ENCODE results near the gene ALPG.
"Not testable (repeated sequence)": the region's sequence is repeated elsewhere in the genome, so short reads cannot be mapped to it uniquely, and the experiment has no call there.

ALPG gene

GRCh38 chr2:232365621-232366321, 40.9 kb upstream of the ALPG start:
- ChIA-PET POLR2A (no interaction called here), CTCF (interaction anchor here (0.7 to 1.3 kb wide), 6 partner anchors 8 to 445 kb away, joined by 3 to 4 read pairs (median 3); no protein-coding TSS in a partner anchor)
- DNase-seq (ENCODE audit: low read depth, low spot score), result no peak
- H3K4me3 ChIP-seq (ENCODE audit: low read depth, low read length), result no peak overlapping the region
- TF ChIP-seq CTCF (IDR thresholded peaks at IDR 0.05; ENCODE audit: insufficient read depth, low read length, missing control alignments), result peak; percentile 52

- DNase-seq (ENCODE audit: low read depth, low spot score); POLR2A ChIA-PET; H3K4me3 ChIP-seq (ENCODE audit: low read depth, low read length): not testable (repeated sequence)
- CTCF ChIA-PET, result interaction anchor here (0.9 to 1.2 kb wide), 3 partner anchors 7 to 17 kb away, joined by 3 read pairs; no protein-coding TSS in a partner anchor
Measured at GRCh38 chr2:232366461-232366860, 40.2 kb upstream of the ALPG start.

GRCh38 chr2:232367016-232367415, 39.6 kb upstream of the ALPG start:
- no peak for TF ChIP-seq CTCF (IDR thresholded peaks at IDR 0.05; ENCODE audit: insufficient read depth, low read length, missing control alignments)
- H3K4me3 ChIP-seq (ENCODE audit: low read depth, low read length), result no peak overlapping the region
- POLR2A ChIA-PET, result no interaction called here
- CTCF ChIA-PET, result interaction anchor here (0.8 to 0.9 kb wide), 2 partner anchors 17 to 24 kb away, joined by 3 read pairs; no protein-coding TSS in a partner anchor
- DNase-seq (ENCODE audit: low read depth, low spot score), result no peak

- CTCF ChIA-PET, result interaction anchor here (0.8 kb wide), 2 partner anchors 24 to 443 kb away, joined by 3 read pairs; no protein-coding TSS in a partner anchor
- no peak overlapping the region for H3K4me3 ChIP-seq (ENCODE audit: low read depth, low read length)
- no peak for TF ChIP-seq CTCF (IDR thresholded peaks at IDR 0.05; ENCODE audit: insufficient read depth, low read length, missing control alignments)
- POLR2A ChIA-PET, result no interaction called here
- no peak for DNase-seq (ENCODE audit: low read depth, low spot score)
Measured at GRCh38 chr2:232367591-232368233, 38.9 kb upstream of the ALPG start.

GRCh38 chr2:232368311-232368731, 38.3 kb upstream of the ALPG start:
- no peak overlapping the region for H3K4me3 ChIP-seq (ENCODE audit: low read depth, low read length)
- DNase-seq (ENCODE audit: low read depth, low spot score), result no peak
- ChIA-PET POLR2A (no interaction called here), CTCF (interaction anchor here (0.8 to 0.9 kb wide), 2 partner anchors 444 to 467 kb away, joined by 3 read pairs; no protein-coding TSS in a partner anchor)
- TF ChIP-seq CTCF (IDR thresholded peaks at IDR 0.05; ENCODE audit: insufficient read depth, low read length, missing control alignments), result no peak

- no peak for TF ChIP-seq CTCF (IDR thresholded peaks at IDR 0.05; ENCODE audit: insufficient read depth, low read length, missing control alignments)
- no peak overlapping the region for H3K4me3 ChIP-seq (ENCODE audit: low read depth, low read length)
- CTCF ChIA-PET, result interaction anchor here (0.9 kb wide), 1 partner anchor 468 kb away, joined by 3 read pairs; no protein-coding TSS in a partner anchor
- POLR2A ChIA-PET, result no interaction called here
- DNase-seq (ENCODE audit: low read depth, low spot score), result no peak
Measured at GRCh38 chr2:232369126-232369951, 37.3 kb upstream of the ALPG start.

- POLR2A ChIA-PET; DNase-seq (ENCODE audit: low read depth, low spot score); CTCF ChIA-PET; H3K4me3 ChIP-seq (ENCODE audit: low read depth, low read length): not testable (repeated sequence)
Measured at GRCh38 chr2:232370007-232370406, 36.6 kb upstream of the ALPG start.

Data from AG04449 (cell line).